Fibroblast of peridontal ligament (primary cell): ENCODE measurements around the gene ARSD.
"Not testable (repeated sequence)": the region's sequence is repeated elsewhere in the genome, so short reads cannot be mapped to it uniquely, and the experiment has no call there.

Source experiments
- DNase-seq: peaks from one replicate; pipeline ENCODE4 v3.0.0-alpha.2; 2010; ENCODE audit errors: extremely low read depth

ARSD gene

GRCh38 chrX:2928583-2929434 lies at the start of gene ARSD:
Gene ARSD, minus strand, starts transcription at chrX:2929339. Its CDS starts 64 bp downstream, at chrX:2929275.
- DNase-seq, result peak; percentile 86

DNA sequence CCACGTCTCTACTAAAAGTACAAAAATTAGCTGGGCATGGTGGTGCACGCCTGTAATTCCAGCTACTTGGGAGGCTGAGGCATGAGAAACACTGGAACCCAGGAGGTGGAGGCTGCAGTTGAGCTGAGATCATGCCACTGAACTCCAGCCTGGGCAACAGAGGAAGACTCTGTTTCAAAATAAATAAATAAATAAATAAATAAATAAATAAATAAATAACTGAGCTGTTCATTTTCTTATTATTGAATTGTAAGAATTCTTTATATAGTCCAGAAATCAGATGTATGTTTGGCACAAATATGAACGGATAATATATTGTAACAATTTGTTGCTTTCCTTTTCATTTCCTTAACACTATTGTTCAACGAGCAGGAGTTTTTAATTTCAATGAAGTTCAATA lies 49.5 kb upstream of the ARSD start:
- not testable (repeated sequence) for DNase-seq

DNA sequence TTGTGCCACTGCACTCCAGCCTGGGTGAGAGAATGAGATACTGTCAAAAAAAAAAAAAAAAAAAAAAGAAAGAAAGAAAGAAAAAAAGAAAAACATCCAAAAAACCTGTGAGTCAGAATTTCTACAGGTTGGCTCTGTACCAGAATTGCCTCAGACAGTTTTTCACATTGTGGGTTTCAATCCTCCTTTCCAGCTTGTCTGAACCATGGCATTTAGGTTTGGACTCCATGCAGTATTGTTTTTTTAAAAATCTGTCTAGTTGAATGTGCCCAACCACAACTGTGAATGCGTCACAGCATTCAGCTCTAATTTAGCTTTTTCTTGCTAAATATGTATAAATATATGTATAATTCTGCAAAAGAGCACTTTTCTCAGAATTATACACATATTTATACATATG lies 45.8 kb upstream of the ARSD start:
- DNase-seq, result peak; percentile 73

DNA sequence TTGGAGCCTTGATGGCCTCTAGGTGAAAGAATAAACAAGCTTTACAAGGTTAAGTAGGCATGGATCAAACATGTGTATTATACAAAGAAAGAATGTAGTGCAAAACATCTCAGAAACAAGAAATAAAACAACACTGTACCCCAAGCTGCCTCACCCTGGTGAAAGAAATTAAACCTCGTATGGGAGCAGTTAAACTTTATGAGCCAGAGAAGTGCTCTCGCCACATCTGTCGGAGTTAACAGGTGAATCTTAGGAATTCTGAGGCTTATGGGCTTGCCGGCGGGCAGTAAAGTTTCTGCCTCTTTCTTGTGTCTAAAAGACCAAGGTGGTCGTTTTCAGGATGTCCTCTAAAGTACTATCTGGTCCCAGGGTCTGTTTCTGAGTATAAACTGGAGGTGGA lies 43.3 kb upstream of the ARSD start:
- no peak for DNase-seq

GRCh38 chrX:2969021-2969420 lies 39.9 kb upstream of the ARSD start:
- no peak for DNase-seq

- peak; percentile 58 for DNase-seq
These were observed 39.1 kb upstream of the ARSD start for GRCh38 chrX:2967998-2968909.

GRCh38 chrX:2967584-2967983 lies 38.4 kb upstream of the ARSD start:
- peak; percentile 2 for DNase-seq

DNA sequence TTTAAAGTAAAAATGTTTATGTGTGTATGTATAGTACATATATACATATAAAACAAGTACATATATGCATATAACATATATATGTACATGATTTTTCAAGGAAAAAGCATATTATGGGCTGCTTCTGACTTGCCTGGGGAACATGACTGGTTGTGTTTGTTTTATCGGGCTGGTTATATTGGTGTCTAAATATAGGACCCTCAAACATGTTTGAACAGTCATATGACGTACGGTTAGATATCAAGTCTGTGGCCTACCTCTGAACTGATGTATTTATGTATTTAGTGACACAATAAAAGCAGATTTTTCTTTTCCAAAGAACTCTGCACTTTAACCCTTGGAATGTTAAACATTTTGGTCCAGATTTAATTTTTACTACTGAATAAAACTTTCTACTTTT lies 37.9 kb upstream of the ARSD start:
- DNase-seq, result no peak

GRCh38 chrX:2965965-2966364 lies 36.8 kb upstream of the ARSD start:
- no peak for DNase-seq

GRCh38 chrX:2963992-2964794 lies 35.1 kb upstream of the ARSD start:
- peak; percentile 54 for DNase-seq

GRCh38 chrX:2963449-2963848 lies 34.3 kb upstream of the ARSD start:
- not testable (repeated sequence) for DNase-seq

DNA sequence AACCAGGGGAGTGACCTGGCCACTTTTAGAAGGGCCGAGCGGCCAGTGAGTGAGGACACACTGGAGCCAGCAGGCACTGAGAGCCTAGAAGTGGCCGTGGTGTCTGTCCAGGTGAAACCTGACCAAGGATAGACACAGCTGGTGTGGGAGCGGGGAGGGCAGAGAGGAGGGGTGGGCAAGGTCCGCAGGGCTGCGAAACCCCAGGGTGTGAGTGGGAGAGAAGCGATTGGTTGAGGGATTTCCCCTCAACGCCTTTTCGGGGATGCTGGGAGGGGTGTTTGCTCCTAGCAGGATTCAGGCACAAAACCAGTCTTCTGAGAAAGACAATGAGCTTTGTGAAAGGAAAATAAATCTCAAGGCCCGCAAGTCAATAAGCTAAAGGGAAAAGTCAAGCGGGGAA lies 33.2 kb upstream of the ARSD start:
- DNase-seq, result no peak

- no peak for DNase-seq
These were observed 31.8 kb upstream of the ARSD start for GRCh38 chrX:2960861-2961515.

- DNase-seq, result no peak
These were observed 29.1 kb upstream of the ARSD start for GRCh38 chrX:2958199-2958598.

DNA sequence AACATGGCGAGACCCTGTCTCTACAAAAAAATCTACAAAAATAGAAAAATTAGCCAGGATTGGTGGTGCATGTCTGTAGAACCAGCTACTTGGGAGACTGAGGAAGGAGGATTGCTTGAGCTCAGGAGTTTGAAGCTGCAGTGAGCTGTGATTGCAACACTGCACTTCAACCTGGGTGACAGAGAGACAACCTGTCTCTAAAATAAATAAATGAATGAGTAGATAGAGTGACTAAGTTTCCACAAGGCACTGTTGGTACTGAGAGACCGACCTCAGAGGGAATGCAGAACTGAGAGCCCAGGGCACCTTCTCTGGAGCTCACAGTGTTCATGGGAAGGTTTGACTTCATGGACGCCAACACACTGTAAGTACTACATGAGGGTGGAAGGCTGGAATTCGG lies 26.7 kb upstream of the ARSD start:
- DNase-seq, result no peak

DNA sequence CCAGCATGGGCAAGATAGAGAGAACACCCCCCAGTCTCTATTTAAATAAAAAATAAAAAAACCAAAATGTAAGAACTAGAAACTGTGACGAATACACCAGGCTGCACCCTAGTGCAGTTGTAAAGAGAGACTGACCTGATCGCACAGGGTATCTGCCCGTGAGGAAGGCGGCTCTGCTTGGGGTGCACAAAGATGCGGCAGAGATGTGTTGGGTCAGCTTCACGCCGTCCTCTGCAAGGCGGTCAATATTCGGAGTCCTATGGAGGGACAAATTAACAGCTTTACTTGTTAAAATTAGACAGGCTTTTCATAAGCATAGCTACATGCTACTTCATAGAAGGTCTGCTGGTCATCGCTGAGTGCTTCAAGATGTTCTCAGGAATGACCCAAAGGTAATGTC lies 26.1 kb upstream of the ARSD start:
- DNase-seq, result no peak

DNA sequence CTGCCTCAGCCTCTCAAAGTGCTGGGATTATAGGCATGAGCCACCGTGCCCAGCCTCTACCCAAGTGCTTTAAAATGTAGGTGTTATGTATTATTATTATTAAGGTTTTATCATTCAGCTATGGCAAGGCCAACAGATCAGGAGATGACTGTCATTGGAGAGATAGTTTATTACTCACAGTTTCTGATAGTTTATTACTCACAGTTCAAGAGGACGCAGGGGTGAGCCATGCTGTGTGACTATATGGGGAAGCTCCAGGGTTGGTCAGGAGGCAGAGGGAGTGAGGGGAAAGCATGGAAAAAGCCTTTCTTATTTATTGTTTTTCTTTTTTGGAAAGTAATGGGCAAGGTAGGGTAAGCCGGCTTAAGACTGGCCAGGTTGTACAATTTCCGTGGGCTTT lies 25.4 kb upstream of the ARSD start:
- DNase-seq, result no peak

- not testable (repeated sequence) for DNase-seq
These were observed 8.8 kb upstream of the ARSD start for GRCh38 chrX:2937942-2938341.

DNA sequence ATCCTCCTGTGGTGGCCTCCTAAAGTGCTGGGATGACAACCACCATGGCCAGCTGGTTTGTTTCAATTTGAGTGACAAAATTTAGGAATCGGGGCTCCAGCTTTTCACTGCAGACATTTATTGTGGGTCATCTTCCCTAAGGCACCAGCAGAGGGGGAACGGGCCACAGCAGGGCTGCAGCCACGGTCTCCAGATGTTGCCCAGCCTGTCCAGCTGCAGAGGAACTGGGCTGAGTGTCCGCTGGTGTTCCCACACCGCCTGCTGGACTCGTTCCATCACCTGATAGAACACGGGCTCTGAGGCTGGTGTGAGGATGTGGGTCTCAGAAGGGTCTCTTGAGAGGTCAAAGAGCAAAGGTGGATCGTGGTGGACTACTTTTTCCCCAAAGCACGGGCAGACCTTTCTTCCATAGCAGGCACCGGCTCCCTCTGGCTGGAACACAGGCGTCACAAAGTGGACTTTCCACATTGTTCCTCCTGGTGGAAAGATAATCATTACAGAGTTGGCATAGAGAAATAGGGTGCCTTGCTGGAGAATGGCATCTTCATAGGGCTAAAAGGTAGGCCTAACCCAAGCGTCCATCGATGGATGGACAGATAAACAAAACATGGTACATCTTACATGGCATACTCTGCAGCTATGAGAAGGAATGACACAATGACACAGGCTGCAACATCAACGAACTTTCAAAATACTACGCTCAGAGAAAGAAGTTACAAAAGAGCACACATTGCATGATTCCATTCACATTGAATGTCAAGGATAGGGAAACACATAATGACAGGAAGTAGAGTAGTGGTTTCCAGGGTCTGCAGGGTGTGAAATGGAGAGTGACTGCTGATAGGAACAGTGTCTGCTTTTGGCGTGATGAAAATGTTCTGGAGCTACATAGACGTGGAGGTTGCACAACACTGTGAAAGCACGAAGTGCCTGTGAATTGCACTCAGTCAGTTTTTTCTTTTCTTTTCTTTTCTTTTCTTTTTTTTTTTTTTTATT lies 5.9 kb upstream of the ARSD start:
- DNase-seq, result no peak
